Tongue (tissue), 2 donors: Measurements from ENCODE around the gene AMIGO1. TPM values are rescaled to one million over a fixed set of nuclear protein-coding genes. Genes with fewer than 3 reads are reported as not detected.

Experiments
- DNase-seq: peaks from one replicate; pipeline ENCODE4 v3.0.0-alpha.2; 2015
- total RNA-seq: library from RNA; depleted of rRNA; stranded (reverse); fragments of >200 nt; gene quantifications from one replicate; pipeline ENCODE4 v1.2.3, GENCODE V29; 2014

AMIGO1 gene
- total RNA-seq, 1 donor from 2014 or later: 9.1 TPM

DNA sequence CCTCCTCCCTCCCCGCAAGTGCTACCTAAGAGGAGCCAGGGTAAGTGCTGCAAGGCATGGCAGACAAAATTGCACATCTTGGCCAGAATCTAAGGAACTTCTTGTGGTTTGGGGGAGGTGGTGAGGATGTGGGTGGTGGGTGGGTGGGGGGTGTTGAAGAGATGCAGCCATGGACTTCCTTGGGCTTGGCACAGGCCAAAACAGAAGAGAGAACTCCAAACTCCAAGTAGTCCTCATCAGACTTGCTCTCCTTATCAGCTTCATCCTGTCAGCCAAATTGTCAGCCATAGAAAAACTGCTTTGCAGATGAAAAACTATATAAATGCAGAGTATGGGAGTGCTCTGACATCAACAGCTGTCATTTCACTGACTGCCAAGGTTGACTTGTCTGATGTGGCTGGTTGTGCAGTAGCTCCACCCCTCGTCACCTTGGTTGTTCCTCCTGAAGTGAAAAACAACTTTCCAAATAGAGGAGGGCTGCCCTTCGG is 7.1 kb downstream of the AMIGO1 start:
- no peak for DNase-seq

DNA sequence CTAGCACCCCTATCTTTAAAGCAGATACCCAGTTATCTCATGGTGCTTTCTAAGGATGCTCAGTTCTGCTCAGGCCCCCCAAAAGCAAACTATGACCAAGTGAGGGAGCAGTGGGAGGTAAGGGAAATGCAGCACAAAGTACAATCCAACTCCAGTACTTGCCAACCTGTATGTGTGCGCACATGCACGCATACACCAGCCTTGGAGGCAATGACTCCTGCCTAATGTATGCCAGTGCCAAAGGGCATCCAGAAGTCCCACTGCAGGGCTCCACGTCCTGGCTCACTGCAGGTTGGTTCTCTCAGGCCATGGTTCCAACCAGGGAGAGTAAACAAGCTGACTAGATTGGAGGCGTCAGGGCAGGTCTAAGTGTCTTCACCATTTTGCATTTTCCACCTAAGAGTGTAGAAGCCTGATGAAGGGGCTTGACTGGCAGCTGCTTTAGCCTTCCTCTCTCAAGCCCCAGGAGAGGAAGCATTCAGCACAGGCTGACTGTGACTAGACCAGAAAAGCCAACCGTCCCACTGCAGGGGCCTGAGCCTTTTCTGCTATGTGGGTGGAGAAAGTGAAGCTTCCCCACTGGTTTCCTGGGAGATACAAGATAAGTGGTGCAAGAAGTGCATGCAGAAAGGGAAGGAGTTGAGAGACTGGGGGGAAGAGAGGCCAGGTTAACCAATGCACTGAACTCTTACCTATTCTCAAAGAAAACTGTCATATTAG is 7.7 kb downstream of the AMIGO1 start:
- no peak for DNase-seq

DNA sequence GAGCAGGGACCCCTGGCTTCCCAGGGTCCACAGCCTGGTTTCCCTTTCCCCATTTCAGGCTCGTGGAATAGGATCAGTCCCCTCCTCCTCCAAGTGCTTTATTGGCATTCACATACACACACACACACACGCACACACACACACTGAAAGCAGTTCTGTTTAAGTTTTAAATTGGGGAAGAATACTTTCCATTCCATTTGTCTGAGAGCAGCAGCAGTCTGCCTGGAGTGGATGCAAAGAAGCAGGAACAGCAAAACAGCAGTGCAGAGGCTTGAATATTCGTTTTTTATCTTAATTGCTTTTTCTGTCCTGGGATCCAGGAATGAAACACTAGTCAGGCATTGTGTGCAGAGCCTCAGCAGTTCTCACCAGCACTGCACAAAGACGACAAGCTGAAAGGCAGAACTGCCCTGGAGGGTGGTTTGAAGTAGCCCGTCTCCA is 8.6 kb downstream of the AMIGO1 start:
- DNase-seq: no peak

DNA sequence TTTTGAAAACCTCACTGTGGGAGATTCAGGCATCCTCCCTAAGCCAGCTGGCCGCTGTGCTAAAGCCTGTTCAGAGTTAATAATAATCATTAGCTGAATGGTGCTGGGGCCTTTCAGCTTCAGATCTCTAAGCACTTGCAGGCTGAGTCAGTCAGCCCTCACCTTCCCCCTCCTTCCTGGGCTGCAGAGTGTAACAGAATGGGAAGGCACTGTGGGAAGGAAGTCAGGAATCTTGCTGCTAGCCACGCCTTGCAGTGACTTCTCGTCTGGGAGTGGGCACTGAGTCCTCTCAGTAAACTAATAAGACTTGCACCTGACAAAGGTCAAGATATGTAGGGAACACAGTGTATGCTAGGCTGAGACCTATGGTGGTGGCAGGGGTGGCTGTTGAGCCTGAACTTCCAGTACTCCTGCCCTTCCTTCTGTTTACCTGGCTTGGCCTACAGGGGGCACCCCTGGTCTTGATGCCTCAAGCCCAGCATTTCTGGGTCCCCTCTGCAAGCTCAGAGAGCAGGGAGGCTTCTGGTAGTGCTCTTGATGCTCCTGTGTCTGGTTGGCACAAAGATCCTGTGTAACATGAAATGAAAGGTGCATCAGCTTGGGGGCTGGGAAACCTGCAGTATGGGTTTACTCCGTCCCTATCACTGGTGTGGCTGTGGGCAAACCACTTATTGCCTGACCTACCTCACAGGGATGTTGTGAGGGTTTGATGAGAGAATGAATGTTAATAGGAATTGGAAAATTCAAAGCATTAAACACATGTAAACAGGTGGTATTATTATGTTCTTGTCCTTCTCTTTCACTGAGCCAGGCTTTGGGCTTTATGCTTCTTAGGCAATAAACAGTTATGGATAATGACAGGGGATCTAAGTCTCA is 9.6 kb downstream of the AMIGO1 start:
- no peak for DNase-seq

DNA sequence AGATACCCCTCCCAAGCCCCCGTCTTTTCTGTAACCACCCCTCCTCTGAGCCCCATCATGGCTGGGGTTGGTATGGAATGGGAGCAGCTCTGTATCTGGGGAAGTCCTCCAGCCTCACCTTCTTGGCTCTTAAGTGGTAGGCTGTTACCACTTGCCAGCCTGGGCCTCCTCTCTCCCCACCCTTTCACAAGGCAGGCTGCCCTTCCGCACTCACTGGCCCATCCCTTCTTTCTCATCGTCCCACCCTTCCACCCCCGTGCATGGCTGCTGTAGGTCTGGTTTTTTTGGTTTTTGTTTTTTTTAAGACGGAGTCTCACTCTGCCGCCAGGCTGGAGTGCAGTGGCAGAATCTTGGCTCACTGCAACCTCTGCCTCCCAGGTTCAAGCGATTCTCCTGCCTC is 10.4 kb downstream of the AMIGO1 start:
- DNase-seq: no peak

DNA sequence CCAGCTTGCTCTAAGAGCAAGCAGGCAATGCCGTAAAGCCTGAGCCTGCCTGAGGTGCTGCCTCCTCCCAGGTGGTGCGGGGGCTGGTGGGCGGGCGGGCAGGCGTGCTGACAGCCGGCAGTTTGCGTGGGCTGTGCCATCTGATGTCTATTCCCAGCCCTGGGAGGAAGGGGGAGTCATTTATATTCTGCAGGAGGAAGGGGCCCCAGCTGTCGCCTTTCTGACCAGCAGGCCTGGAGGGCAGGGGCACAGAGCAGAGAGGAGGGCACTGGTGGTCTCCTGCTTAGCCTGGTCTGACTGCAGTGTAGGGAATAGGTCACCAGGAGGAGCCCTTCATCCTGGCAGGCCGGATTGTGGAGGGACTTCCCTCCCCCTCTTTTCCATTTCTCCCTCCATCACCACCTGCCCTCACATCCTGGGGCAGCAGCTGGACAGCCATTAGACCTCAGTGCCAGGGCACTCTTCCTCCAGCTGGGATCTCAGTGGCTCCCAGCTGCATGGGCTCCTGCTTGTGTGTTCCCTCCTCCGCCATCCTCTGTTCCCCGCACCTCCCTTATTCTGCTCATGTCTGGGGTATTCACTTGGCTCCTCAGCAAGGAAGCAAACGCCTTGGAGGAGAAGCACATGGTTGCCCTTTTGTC is 11.2 kb downstream of the AMIGO1 start:
- DNase-seq: peak; percentile 91

DNA sequence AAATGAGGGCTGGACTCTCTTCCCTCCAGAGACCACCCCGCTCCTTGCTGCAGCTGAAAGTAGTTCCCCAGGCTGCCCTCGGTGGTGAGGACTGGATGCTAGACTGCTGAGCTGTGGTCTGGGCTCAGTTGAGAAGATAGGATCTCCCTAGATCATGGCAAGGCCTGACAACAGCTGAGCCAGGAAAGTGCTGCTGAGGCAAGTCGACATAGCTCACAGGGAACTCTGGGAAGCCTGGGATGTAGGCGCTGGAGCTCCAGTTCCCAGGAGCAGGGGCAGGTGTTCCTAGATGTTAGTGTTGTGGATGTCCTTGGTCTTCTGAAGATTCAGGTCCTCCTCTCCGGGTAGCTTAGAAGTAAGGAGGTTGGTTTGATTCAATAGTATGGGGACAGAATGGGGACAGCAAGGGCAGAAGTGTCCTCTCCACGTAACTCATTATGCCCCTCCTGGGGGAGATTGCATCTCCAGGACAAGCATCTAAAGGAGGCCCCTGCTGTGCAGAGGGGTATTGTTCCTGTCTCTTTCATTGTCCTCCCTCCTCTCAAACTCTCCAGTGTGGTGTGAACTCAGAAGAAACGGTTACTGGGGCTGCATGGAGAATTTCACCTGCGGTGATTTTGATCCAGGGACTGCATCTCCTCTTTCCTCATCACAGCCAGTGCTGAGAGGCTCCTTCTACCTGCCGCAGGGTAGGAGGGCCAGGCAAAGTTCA is 11.9 kb downstream of the AMIGO1 start:
- no peak for DNase-seq

DNA sequence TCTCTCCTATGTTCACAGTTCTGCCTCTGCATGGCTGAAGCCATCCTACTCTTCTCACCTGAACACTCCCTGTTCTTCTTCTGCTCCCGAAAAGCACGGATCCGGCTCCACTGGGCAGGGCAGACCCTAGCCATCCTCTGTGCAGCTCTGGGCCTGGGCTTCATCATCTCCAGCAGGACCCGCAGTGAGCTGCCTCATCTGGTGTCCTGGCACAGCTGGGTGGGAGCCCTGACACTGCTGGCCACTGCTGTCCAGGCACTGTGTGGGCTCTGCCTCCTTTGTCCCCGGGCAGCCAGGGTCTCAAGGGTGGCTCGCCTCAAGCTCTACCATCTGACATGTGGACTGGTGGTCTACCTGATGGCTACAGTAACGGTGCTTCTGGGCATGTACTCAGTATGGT is 13.8 kb downstream of the AMIGO1 start:
- DNase-seq: no peak

DNA sequence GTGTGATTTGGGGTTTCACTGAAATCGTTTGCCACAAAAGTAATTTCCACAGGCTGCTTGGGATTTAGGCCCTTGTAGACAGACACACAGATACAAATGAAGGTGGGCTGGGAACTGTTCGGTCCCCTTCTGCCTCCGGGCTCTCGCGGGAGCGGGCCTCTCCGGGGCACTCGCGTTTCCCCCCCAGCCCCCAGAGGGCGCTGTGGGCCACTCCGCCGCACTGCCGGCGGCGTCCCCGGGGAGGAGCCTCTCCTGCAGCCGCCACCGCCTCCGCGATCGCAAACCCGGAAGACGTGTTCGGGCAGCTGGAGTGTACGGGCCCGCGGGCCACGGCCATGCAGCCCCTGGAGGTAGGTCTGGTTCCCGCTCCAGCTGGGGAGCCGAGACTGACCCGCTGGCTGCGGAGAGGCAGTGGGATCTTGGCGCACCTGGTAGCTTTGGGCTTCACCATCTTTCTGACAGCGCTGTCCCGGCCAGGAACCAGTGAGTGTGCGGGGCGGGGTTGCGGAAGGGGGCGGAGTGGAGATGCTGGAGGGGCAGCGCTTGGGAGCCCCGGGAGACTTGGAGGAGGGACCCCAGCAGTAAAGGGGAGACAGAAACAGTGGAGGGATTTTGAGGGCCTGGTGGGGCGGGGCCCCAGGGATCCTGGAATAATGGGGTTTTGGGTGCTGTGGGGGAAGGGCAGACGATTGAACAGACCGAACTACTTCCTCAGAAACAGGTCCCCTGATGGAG is 15.6 kb downstream of the AMIGO1 start, which contains the start of gene CYB561D1:
Gene CYB561D1 (plus strand): TSS at position 290 of the 735 bp plus-strand sequence. CDS start 46 bp downstream, at position 336.
- peak; percentile 93 for DNase-seq

DNA sequence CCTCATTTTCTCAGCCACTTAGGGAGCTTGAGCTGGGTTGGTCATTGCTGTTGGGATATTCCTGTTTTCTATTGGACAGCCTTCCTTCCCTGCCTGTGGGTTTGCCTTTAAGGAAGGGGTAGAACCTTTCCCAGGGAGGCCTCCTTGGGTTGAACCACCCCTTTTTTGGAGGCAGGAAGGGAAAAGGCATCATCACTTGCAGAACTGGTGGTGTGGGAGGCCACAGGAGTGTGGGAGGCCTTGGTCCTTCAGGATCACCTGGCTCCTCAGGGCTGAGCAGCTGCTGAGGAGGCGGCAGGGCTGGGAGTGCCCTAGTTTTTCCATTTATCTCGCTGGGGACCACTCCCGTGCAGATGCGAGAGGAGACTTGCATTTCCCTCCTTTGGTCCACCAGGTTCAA is 16.3 kb downstream of the AMIGO1 start:
- DNase-seq: no peak

DNA sequence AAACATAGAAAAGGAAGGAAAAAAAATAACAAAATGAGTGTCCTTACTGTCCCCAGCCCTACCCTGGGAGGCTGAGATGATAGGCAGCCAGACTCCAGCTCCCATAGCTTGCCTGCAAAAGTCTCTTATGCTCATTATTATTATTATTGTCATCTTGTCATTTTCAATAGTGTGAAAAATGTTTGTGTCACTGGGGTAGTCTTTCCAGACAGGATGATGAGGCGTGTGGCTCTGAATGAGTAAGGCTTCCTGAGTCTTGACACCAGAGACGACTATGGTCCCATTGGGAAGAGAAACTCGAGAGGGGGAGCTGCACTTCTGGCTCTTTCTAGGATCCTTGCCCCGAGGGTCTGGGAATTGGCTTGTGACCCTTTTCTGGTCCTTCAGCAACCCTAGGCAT is 16.7 kb downstream of the AMIGO1 start:
- DNase-seq: no peak

DNA sequence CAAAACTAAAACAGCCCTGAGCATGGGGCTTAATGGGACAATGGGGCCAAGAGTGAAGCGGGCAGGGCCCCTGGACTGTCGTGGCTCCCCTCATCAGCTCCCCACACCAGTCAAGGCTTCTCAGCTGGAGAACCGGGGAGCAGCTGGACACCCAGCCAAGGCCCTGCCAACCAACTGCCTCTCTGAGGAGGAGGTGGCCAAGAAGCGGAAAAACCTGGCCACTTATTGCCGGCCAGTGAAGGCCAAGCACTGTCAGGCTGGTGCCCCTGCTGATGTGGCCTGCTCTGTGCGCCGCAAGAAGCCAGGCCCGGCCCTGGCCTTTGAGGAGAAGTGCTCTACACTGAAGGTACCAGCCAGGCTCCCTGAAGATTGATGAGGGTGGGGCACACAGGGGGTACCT is 18.2 kb downstream of the AMIGO1 start:
- no peak for DNase-seq

DNA sequence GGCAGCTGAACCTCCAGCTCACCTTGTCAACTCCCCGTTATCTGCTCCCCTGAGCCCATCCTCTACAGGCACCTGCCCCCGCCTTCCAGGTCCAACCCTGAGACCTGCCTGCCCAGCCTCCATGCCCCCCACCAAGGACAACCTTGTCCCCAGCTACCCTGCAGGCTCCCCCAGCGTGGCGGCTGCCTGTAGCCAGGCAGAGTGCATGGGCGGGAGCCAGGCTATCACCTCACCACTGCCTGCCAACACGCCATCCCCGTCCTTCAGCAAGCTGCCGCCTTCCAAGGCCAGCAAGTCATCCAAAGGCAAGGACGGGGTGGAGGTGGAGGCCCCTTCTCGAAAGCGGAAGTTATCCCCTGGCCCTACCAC is 18.6 kb downstream of the AMIGO1 start:
- no peak for DNase-seq

DNA sequence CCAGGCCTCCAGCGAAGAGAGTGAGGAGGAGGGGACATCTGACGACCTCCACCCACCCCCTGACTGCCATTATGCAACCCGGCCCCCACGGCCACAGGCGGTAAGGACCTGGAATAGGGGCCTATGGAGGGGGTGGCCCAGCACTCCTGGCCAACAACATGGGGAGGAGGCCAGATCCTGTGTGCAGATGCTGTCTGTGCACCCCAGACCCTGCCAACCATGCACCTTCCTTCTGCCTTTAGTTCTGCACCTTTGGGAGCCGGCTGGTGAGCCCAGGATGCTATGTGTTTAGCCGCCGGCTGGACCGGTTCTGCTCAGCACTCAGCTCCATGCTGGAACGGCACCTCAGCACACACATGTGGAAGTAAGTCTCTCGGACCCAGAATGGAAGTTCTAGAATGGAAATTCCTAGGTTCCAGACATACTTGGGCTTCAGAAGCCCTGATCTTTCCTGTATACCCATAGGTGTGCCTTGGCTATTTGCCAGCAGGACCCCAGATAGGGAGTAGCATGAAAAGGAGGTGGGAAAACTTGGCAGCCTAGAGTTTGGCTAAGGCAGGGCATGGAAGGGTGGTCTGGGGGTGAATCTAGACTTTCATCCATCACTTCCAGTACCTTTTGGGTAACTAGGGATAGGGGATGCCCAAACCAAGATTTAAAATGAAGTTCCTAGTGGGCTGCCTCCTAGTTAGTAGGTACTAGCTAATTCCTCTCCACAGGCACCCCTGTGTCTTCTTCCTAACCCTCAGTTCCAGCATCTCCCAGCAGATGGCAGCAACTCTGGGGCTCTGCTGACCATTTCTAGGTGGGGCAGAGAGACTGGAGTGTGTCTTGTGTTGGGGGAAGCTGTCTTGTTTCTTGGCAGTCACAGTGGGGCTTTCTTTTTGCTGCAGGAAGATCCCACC is 19.2 kb downstream of the AMIGO1 start:
- peak; percentile 82 for DNase-seq

DNA sequence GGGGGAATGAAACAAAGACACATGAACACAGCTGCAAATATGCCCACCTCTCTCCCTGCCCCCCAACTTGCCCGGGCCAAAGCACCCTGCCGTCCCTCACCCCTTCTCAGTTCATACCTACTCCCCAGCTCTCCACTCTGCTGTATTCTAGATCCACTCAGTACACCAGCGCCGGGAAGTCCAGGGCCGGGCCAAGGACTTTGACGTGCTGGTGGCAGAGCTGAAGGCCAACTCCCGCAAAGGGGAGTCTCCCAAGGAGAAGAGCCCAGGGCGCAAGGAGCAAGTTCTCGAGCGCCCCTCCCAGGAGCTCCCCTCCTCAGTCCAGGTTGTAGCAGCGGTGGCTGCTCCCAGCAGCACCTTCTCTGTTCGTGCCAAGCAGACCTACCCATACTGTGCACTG is 20.8 kb downstream of the AMIGO1 start:
- no peak for DNase-seq

DNA sequence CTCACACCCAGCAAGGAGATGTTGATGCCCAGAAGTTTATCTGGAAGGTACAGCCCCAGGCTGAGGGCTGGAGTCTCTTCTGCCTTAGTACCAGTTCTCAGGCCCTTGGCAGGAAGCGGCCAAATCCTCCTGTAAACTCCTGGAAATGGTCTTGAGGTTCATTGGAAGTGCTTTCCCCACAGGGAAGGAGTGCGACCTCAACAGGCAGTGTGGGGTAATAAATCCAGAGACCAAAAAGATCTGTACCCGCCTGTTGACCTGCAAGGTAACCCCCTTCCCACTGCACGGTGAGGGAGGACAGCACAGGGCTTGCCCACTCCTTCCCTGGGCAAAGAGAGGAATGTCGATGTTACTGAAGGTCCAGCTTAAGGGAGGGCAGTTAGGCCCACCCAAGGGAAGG is 21.3 kb downstream of the AMIGO1 start:
- no peak for DNase-seq

DNA sequence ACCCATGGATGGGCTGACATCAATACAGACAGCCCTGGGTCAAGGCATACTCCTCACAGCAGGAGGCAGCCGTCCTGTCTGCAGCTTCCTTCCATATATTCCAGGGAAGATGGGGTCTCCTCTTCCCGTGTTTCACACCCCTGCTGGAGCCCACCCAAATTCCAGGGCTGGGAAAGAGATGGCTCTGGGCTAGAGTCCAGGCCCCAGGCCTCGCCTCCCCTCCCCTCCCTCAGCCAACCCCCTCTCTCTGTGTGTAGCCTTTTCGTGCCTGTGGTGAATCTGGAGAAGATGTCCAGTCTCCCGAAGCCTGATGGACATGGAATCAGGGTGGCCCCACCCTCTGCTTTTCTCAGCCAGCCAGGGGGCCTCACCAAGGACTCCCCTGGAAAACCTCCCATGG is 22.3 kb downstream of the AMIGO1 start:
- DNase-seq: no peak

DNA sequence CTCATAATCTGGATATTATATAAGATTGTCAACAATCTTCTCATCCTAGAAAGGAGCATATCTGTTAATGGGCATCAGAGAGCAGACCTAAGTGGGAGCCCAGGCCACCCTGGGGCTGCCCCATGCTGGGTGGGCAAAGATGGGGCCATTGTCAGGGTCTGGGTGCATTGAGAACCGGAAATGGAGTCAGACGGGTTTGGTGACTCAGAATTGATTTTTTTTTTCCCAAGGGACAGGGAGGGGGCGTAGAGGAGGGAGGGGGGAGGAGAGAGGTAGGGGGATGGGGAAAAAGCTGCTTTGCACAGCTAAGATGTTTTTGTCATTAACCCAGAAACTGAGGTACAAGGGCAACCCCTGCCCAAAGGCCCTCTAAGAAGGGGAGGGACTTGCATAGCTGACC is 24.5 kb downstream of the AMIGO1 start:
- no peak for DNase-seq

DNA sequence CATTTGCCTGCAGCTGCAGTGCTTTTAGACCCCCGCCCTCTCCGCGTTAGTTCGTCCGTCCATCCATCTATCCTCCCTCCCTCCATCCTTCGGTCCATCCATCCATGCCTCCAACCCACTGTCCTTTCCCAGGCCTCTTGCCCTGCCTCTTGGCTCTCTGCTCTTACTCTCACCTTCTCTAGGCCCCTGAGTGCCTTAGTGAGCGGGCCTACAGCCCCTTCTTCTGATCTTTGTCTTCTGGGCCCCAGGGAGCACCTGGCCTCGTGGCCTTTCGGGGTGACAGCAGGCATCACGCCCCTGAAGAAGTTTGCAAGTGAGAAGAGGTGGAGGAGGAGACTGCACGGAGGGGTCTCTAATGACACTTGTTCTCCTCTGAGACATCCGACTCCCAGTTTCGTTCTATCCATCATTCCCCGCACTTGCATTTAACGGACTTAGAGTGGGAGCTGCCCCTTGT is 25.0 kb downstream of the AMIGO1 start:
- DNase-seq: no peak
